ENCODE data around the gene SP2. TPM values are rescaled to one million over a fixed set of nuclear protein-coding genes. Genes with fewer than 3 reads are reported as not detected.
A peak's percentile ranks its signal among the peaks of the same experiment; 100 is the strongest.

SP2 gene
- total and polyA plus RNA-seq, 2 of the 13 experiments (the other 11 are each of a cell fraction or from before 2014, with no cell fraction given): 1.4 to 4.8 TPM

DNA sequence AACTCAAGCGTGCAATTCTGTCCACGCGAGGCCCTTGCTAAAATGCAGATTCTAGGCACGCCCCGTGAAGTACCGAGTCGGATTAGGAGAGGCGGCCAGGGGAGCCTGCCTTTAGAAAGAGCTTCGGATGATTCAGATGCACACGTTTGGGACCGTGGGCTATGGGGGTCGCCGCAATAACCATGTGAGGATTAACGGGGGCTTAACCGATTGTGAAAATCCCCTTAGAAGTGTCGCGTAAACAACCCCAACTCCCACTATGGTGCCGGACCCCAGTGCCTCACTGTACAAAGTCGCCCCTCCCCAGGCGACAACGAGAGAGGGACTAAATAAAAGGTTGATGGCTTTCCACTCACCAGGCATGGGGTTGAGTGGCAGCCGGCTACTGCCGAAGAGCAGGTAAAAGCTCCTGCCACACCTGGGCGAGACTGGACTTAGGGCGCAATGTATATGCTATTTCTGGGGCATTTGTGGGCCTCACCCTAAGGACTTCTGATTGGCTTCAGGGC is 635 bp upstream of the SP2 start (continued):
- TF ChIP-seq, protein P1, sequence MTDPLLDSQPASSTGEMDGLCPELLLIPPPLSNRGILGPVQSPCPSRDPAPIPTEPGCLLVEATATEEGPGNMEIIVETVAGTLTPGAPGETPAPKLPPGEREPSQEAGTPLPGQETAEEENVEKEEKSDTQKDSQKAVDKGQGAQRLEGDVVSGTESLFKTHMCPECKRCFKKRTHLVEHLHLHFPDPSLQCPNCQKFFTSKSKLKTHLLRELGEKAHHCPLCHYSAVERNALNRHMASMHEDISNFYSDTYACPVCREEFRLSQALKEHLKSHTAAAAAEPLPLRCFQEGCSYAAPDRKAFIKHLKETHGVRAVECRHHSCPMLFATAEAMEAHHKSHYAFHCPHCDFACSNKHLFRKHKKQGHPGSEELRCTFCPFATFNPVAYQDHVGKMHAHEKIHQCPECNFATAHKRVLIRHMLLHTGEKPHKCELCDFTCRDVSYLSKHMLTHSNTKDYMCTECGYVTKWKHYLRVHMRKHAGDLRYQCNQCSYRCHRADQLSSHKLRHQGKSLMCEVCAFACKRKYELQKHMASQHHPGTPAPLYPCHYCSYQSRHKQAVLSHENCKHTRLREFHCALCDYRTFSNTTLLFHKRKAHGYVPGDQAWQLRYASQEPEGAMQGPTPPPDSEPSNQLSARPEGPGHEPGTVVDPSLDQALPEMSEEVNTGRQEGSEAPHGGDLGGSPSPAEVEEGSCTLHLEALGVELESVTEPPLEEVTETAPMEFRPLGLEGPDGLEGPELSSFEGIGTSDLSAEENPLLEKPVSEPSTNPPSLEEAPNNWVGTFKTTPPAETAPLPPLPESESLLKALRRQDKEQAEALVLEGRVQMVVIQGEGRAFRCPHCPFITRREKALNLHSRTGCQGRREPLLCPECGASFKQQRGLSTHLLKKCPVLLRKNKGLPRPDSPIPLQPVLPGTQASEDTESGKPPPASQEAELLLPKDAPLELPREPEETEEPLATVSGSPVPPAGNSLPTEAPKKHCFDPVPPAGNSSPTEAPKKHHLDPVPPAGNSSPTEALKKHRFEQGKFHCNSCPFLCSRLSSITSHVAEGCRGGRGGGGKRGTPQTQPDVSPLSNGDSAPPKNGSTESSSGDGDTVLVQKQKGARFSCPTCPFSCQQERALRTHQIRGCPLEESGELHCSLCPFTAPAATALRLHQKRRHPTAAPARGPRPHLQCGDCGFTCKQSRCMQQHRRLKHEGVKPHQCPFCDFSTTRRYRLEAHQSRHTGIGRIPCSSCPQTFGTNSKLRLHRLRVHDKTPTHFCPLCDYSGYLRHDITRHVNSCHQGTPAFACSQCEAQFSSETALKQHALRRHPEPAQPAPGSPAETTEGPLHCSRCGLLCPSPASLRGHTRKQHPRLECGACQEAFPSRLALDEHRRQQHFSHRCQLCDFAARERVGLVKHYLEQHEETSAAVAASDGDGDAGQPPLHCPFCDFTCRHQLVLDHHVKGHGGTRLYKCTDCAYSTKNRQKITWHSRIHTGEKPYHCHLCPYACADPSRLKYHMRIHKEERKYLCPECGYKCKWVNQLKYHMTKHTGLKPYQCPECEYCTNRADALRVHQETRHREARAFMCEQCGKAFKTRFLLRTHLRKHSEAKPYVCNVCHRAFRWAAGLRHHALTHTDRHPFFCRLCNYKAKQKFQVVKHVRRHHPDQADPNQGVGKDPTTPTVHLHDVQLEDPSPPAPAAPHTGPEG (CRISPR knock-in tag; IDR thresholded peaks at IDR 0.05): no peak
- TF ChIP-seq AGO2 (optimal IDR thresholded peaks at IDR 0.05; ENCODE audit: low read depth, low read length) (no peak), ETV5 (CRISPR knock-in tag; IDR thresholded peaks at IDR 0.05; ENCODE audit: borderline replicate concordance) (no peak; the same call in 1 of the 2 replicates), U2AF2 (IDR thresholded peaks at IDR 0.05; ENCODE audit: low read depth, low read length) (0 out of 2 replicates have a peak, but pooled peaks have one; percentile 8), POLR2AphosphoS5 (IDR thresholded peaks at IDR 0.05; ENCODE audit: low read depth, low read length) (peak; percentile 98), ZNF256 (CRISPR knock-in tag; conservative IDR thresholded peaks at IDR 0.05) (no peak; the same call in 1 of the 2 replicates), HMG20A (CRISPR knock-in tag; IDR thresholded peaks at IDR 0.05; ENCODE audit: borderline replicate concordance) (no peak), ZNF761 (CRISPR knock-in tag; conservative IDR thresholded peaks at IDR 0.05) (peak; percentile 48; the same call in 1 of the 2 replicates), ZNF510 (CRISPR knock-in tag; IDR thresholded peaks at IDR 0.05; ENCODE audit: low read depth) (no peak), SMAD9 (CRISPR knock-in tag; IDR thresholded peaks at IDR 0.05) (0 out of 2 replicates have a peak, but pooled peaks have one; percentile 24), ZNF781 (CRISPR knock-in tag; IDR thresholded peaks at IDR 0.05; ENCODE audit: borderline replicate concordance, not compliant biosample characterization) (no peak), MAFG (CRISPR knock-in tag; IDR thresholded peaks at IDR 0.05) (no peak), ZNF629 (CRISPR knock-in tag; conservative IDR thresholded peaks at IDR 0.05) (no peak; the same call in 1 of the 2 replicates), ZNF749 (CRISPR knock-in tag; IDR thresholded peaks at IDR 0.05; ENCODE audit: borderline replicate concordance) (no peak), XRCC5 (optimal IDR thresholded peaks at IDR 0.05; ENCODE audit: low read length) (peak; percentile 10), PITX1 (CRISPR knock-in tag; IDR thresholded peaks at IDR 0.05) (peak; percentile 19; the same call in 1 of the 2 replicates), ARNTL (CRISPR knock-in tag; IDR thresholded peaks at IDR 0.05) (peak; percentile 21; the same call in 1 of the 2 replicates)
- TF ChIP-seq, protein P2, sequence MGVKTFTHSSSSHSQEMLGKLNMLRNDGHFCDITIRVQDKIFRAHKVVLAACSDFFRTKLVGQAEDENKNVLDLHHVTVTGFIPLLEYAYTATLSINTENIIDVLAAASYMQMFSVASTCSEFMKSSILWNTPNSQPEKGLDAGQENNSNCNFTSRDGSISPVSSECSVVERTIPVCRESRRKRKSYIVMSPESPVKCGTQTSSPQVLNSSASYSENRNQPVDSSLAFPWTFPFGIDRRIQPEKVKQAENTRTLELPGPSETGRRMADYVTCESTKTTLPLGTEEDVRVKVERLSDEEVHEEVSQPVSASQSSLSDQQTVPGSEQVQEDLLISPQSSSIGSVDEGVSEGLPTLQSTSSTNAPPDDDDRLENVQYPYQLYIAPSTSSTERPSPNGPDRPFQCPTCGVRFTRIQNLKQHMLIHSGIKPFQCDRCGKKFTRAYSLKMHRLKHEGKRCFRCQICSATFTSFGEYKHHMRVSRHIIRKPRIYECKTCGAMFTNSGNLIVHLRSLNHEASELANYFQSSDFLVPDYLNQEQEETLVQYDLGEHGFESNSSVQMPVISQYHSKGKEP (CRISPR knock-in tag; IDR thresholded peaks at IDR 0.05): peak; percentile 83; the same call in 1 of the 2 replicates
- TF ChIP-seq, protein P3, sequence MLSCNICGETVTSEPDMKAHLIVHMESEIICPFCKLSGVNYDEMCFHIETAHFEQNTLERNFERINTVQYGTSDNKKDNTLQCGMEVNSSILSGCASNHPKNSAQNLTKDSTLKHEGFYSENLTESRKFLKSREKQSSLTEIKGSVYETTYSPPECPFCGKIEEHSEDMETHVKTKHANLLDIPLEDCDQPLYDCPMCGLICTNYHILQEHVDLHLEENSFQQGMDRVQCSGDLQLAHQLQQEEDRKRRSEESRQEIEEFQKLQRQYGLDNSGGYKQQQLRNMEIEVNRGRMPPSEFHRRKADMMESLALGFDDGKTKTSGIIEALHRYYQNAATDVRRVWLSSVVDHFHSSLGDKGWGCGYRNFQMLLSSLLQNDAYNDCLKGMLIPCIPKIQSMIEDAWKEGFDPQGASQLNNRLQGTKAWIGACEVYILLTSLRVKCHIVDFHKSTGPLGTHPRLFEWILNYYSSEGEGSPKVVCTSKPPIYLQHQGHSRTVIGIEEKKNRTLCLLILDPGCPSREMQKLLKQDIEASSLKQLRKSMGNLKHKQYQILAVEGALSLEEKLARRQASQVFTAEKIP (CRISPR knock-in tag; IDR thresholded peaks at IDR 0.05; ENCODE audit: borderline replicate concordance): no peak

Measured in HepG2 (cell line).